ENCODE data around the gene CPNE2.

Gene CPNE2

GRCh38 chr16:57126411-57126810 is 34.0 kb downstream of the CPNE2 start:
- no peak for DNase-seq

GRCh38 chr16:57127037-57127763 is 34.8 kb downstream of the CPNE2 start:
- no peak for DNase-seq

- DNase-seq = no peak
Observed at GRCh38 chr16:57127836-57128235, 35.5 kb downstream of the CPNE2 start.

GRCh38 chr16:57128771-57129389 is 36.5 kb downstream of the CPNE2 start:
- no peak for DNase-seq

GRCh38 chr16:57130950-57131321 is 38.6 kb downstream of the CPNE2 start:
- DNase-seq = no peak

- no peak for DNase-seq
Observed at GRCh38 chr16:57131351-57131970, 39.1 kb downstream of the CPNE2 start.

- DNase-seq = no peak
Observed at GRCh38 chr16:57132470-57132869, 40.1 kb downstream of the CPNE2 start.

GRCh38 chr16:57133031-57133430 is 40.6 kb downstream of the CPNE2 start:
- no peak for DNase-seq

GRCh38 chr16:57133886-57134285 is 41.5 kb downstream of the CPNE2 start:
- no peak for DNase-seq

- no peak for DNase-seq
Observed at GRCh38 chr16:57134982-57135381, 42.6 kb downstream of the CPNE2 start.

- DNase-seq = no peak
Observed at GRCh38 chr16:57137043-57137442, 44.7 kb downstream of the CPNE2 start.

GRCh38 chr16:57137566-57138273 is 45.3 kb downstream of the CPNE2 start:
- DNase-seq = no peak

- no peak for DNase-seq
Observed at GRCh38 chr16:57138281-57138935, 46.0 kb downstream of the CPNE2 start.

GRCh38 chr16:57140931-57141668 is 48.7 kb downstream of the CPNE2 start:
- DNase-seq = no peak

- no peak for DNase-seq
Observed at GRCh38 chr16:57141822-57142631, 49.6 kb downstream of the CPNE2 start.

GRCh38 chr16:57143149-57143921 is 51.0 kb downstream of the CPNE2 start:
- DNase-seq = no peak

- DNase-seq = no peak
Observed at GRCh38 chr16:57144027-57144426, 51.6 kb downstream of the CPNE2 start.

- DNase-seq = no peak
Observed at GRCh38 chr16:57145046-57146021, 53.0 kb downstream of the CPNE2 start.

GRCh38 chr16:57146040-57146647 is 53.8 kb downstream of the CPNE2 start:
- no peak for DNase-seq
